Neuronal stem cell (in vitro differentiated cells): ENCODE measurements around the gene DDX39A.

Experiments used
- DNase-seq: peaks from one replicate; pipeline ENCODE4 v3.0.0-alpha.2; 2013; ENCODE audit warnings: low spot score
- H2AFZ ChIP-seq: one replicate; pipeline ENCODE4 v1.6.1; 2013; ENCODE audit warnings: mild to moderate bottlenecking, low read length, inconsistent platforms
- H2AK5ac ChIP-seq: 2 replicates; pipeline ENCODE4 v1.6.1; 2013; ENCODE audit warnings: low read depth, mild to moderate bottlenecking, inconsistent platforms, low read length, moderate library complexity, mixed read lengths
- H2BK120ac ChIP-seq: 2 replicates; pipeline ENCODE4 v1.6.1; 2013; ENCODE audit warnings: low read depth, mild to moderate bottlenecking, inconsistent platforms, low read length, moderate library complexity, mixed read lengths
- H2BK12ac ChIP-seq: one replicate; pipeline ENCODE4 v1.6.1; 2013; ENCODE audit warnings: low read length, inconsistent platforms
- H2BK15ac ChIP-seq: 2 replicates; pipeline ENCODE4 v1.6.1; 2013; ENCODE audit warnings: mild to moderate bottlenecking, low read length, inconsistent platforms, mixed read lengths
- H2BK5ac ChIP-seq: one replicate; pipeline ENCODE4 v1.6.1; 2013; ENCODE audit warnings: inconsistent platforms, mild to moderate bottlenecking, low read length, moderate library complexity
- H3K14ac ChIP-seq: one replicate; pipeline ENCODE4 v1.6.1; 2013; ENCODE audit warnings: low read length, inconsistent platforms
- H3K18ac ChIP-seq: 2 replicates; pipeline ENCODE4 v1.6.1; 2013; ENCODE audit warnings: low read length, inconsistent platforms
- H3K23ac ChIP-seq: 2 replicates; pipeline ENCODE4 v1.6.1; 2013; ENCODE audit warnings: low read depth, mild to moderate bottlenecking, mixed read lengths, low read length, inconsistent platforms; ENCODE audit not compliant: poor library complexity
- H3K27ac ChIP-seq: replicated peaks from 3 replicates; pipeline ENCODE4 v1.5.1; 2013; ENCODE audit warnings: low read length, inconsistent platforms
- H3K27me3 ChIP-seq, 3 experiments: 2 replicates each; pipeline ENCODE4 v1.6.1; 2013; ENCODE audit warnings: low read length in 3 of 3, mild to moderate bottlenecking in 2 of 3, inconsistent platforms in 1 of 3, low read depth in 1 of 3, mixed read lengths in 1 of 3, moderate library complexity in 1 of 3; ENCODE audit not compliant: control insufficient read depth in 3 of 3, insufficient read depth in 3 of 3
- H3K36me3 ChIP-seq, 2 donors: replicated peaks in 1 of 2; 2 replicates each; pipeline ENCODE4 v1.6.1; 2013; ENCODE audit warnings: low read length in 2 of 2; ENCODE audit not compliant: control insufficient read depth in 2 of 2, insufficient read depth in 2 of 2
- H3K4ac ChIP-seq: 2 replicates; pipeline ENCODE4 v1.6.1; 2013; ENCODE audit warnings: inconsistent platforms, mild to moderate bottlenecking, low read length, moderate library complexity
- H3K4me1 ChIP-seq, 2 donors: 1 replicate in 1 of 2; 2 replicates in 1 of 2; pipeline ENCODE4 v1.6.1; 2013; ENCODE audit warnings: low read length in 2 of 2, low read depth in 1 of 2; ENCODE audit not compliant: control insufficient read depth in 2 of 2, insufficient read depth in 1 of 2
- H3K4me2 ChIP-seq: one replicate; pipeline ENCODE4 v1.6.1; 2013; ENCODE audit warnings: mild to moderate bottlenecking, low read length, inconsistent platforms; ENCODE audit not compliant: insufficient read depth, poor library complexity, severe bottlenecking
- H3K4me3 ChIP-seq, 2 donors: 2 replicates each; pipeline ENCODE4 v1.5.1; 2013; ENCODE audit warnings: low read length in 2 of 2, mild to moderate bottlenecking in 2 of 2, inconsistent platforms in 1 of 2, moderate library complexity in 1 of 2
- H3K79me1 ChIP-seq: one replicate; pipeline ENCODE4 v1.6.1; 2013; ENCODE audit warnings: low read depth, mild to moderate bottlenecking, inconsistent platforms, low read length, moderate library complexity
- H3K9ac ChIP-seq: one replicate; pipeline ENCODE4 v1.6.1; 2013; ENCODE audit warnings: mild to moderate bottlenecking, low read depth, low read length, inconsistent platforms; ENCODE audit not compliant: poor library complexity
- H3K9me3 ChIP-seq, 2 donors: replicated peaks in 1 of 2; 2 replicates each; pipeline versions ENCODE3 to v1.6.1; 2013; ENCODE audit warnings: low read length in 2 of 2, mild to moderate bottlenecking in 2 of 2, inconsistent platforms in 1 of 2, low read depth in 1 of 2, mixed read lengths in 1 of 2, moderate library complexity in 1 of 2; ENCODE audit not compliant: control insufficient read depth in 2 of 2, insufficient read depth in 1 of 2
- H4K8ac ChIP-seq: one replicate; pipeline ENCODE4 v1.6.1; 2013; ENCODE audit warnings: low read depth, mild to moderate bottlenecking, inconsistent platforms, low read length, moderate library complexity
- H4K91ac ChIP-seq: one replicate; pipeline ENCODE4 v1.6.1; 2013; ENCODE audit warnings: low read length, low read depth, mild to moderate bottlenecking, inconsistent platforms; ENCODE audit not compliant: poor library complexity
- WGBS, 2 donors: extraction: QIAGEN DNeasy Blood & Tissue Kit; methylation state at CpG; one replicate each; pipeline ENCODE4 v1.1.7; 2013; ENCODE audit warnings: missing lambda C conversion rate in 2 of 2, mixed read lengths in 1 of 2; ENCODE audit not compliant: insufficient read length in 2 of 2, insufficient replicate concordance in 1 of 2; ENCODE audit errors: extremely low coverage in 2 of 2; 5-methylcytosine and 5-hydroxymethylcytosine counted together

The DDX39A gene

GRCh38 chr19:14412996-14413692, 6.0 kb downstream of the DDX39A start:
- no peak overlapping the region for H2AK5ac ChIP-seq

DNA sequence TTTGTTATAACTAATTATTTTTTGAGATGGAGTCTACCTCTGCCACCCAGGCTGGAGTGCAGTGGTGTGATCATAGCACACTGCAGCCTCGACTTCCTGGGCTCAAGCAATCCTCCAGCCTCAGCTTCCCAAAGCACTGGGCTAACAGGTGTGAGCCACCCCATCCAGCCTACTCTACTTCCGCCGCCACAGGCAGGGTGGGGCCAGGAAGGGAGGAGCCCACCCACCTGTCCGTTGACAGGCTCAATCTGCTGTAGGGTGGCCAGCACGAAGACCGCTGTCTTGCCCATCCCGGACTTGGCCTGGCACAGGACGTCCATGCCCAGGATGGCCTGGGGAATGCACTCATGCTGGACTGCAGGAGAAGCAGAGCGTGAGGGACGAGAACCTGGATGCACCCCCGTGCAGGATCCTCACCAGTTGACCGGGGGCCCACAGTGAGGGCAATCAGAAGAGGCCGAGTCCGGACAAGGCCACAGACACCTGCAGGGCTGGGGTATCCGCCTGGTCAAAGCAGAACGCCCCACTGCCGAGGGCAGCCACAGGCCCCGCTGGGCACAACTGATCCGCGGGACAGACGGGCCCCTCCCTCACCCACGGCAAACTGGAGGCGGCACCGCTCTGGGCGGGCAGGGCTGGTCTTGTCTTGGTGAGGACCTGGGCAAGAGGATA, 6.7 kb downstream of the DDX39A start:
- Histone ChIP-seq H2BK120ac (no peak overlapping the region), H3K79me1 (peaks cover 36% of the 10 kb centered on the region), H3K23ac (peak overlapping the region; percentile 55), H3K9me3 (peaks cover 0 to 2% of the 10 kb centered on the region in 2 donors), H2AK5ac (no peak overlapping the region), H3K4me2 (no peak overlapping the region), H3K36me3 (peaks cover 62 to 94% of the 10 kb centered on the region in 2 donors), H3K9ac (no peak overlapping the region), H4K8ac (no peak overlapping the region), H2BK5ac (no peak overlapping the region), H3K27ac (no peak overlapping the region), H3K27me3 (no peaks in the 10 kb centered on the region), H2BK15ac (no peak overlapping the region), H4K91ac (no peak overlapping the region), H3K4me3 (no peak overlapping the region), H2AFZ (no peak overlapping the region), H2BK12ac (no peak overlapping the region), H3K4me1 (peaks cover 2 to 10% of the 10 kb centered on the region in 2 donors), H3K4ac (no peak overlapping the region), H3K14ac (no peak overlapping the region), H3K18ac (no peak overlapping the region)
- DNase-seq = no peak
- no CpG with 5 or more reads among the region's 25 CpGs for WGBS, 2 donors

More at GRCh38 chr19:14412996-14413692, 6.0 kb downstream of the DDX39A start:
- peaks cover 37% of the 10 kb centered on the region for H3K79me1 ChIP-seq
- no peak overlapping the region for H3K23ac ChIP-seq
- H3K27ac ChIP-seq = no peak overlapping the region
- peaks cover 55 to 90% of the 10 kb centered on the region in 2 donors for H3K36me3 ChIP-seq
- H3K14ac ChIP-seq = no peak overlapping the region
- H3K4ac ChIP-seq = no peak overlapping the region
- no peak overlapping the region for H2AFZ ChIP-seq
- no peak overlapping the region for H3K9ac ChIP-seq
- H3K4me2 ChIP-seq = no peak overlapping the region
- peaks cover 0 to 2% of the 10 kb centered on the region in 2 donors for H3K9me3 ChIP-seq
- H2BK12ac ChIP-seq = no peak overlapping the region
- no peak overlapping the region for H2BK120ac ChIP-seq
- no peak overlapping the region for H2BK5ac ChIP-seq
- DNase-seq = no peak
- H2BK15ac ChIP-seq = no peak overlapping the region
- H4K8ac ChIP-seq = no peak overlapping the region
- no peak overlapping the region for H3K18ac ChIP-seq
- no peak overlapping the region for H4K91ac ChIP-seq
- H3K27me3 ChIP-seq = no peaks in the 10 kb centered on the region
- peaks cover 3 to 14% of the 10 kb centered on the region in 2 donors for H3K4me1 ChIP-seq
- no CpG with 5 or more reads among the region's 15 CpGs for WGBS, 2 donors
- H3K4me3 ChIP-seq = no peak overlapping the region

DNA sequence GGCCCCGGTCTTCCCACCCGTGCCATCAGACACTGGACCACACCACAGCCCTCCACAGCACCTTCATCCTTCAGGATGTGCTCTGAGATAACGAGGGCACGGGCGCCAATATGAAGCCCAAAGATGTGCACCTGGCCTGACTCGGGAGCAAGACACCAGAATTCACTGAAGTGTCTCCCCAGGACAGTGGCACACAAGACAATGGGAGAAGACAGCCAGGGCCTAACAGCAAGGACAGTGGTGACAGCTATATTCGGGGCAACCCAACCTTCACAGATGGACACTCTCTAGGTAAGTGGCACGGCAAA, 7.2 kb downstream of the DDX39A start:
- Histone ChIP-seq H3K27ac (no peak overlapping the region), H2AFZ (no peak overlapping the region), H4K91ac (no peak overlapping the region), H3K9ac (no peak overlapping the region), H3K4ac (no peak overlapping the region), H2BK120ac (no peak overlapping the region), H3K4me2 (no peak overlapping the region), H3K4me1 (peaks cover 2 to 6% of the 10 kb centered on the region in 2 donors), H3K9me3 (peaks cover 0 to 2% of the 10 kb centered on the region in 2 donors), H3K27me3 (no peaks in the 10 kb centered on the region), H2BK12ac (no peak overlapping the region), H4K8ac (no peak overlapping the region), H3K18ac (no peak overlapping the region), H2AK5ac (no peak overlapping the region), H3K23ac (no peak overlapping the region), H2BK15ac (no peak overlapping the region), H3K14ac (no peak overlapping the region), H2BK5ac (no peak overlapping the region), H3K4me3 (no peak overlapping the region), H3K79me1 (peaks cover 36% of the 10 kb centered on the region), H3K36me3 (peaks cover 64 to 96% of the 10 kb centered on the region in 2 donors)
- no peak for DNase-seq
- no CpG with 5 or more reads among the region's 8 CpGs for WGBS, 2 donors

DNA sequence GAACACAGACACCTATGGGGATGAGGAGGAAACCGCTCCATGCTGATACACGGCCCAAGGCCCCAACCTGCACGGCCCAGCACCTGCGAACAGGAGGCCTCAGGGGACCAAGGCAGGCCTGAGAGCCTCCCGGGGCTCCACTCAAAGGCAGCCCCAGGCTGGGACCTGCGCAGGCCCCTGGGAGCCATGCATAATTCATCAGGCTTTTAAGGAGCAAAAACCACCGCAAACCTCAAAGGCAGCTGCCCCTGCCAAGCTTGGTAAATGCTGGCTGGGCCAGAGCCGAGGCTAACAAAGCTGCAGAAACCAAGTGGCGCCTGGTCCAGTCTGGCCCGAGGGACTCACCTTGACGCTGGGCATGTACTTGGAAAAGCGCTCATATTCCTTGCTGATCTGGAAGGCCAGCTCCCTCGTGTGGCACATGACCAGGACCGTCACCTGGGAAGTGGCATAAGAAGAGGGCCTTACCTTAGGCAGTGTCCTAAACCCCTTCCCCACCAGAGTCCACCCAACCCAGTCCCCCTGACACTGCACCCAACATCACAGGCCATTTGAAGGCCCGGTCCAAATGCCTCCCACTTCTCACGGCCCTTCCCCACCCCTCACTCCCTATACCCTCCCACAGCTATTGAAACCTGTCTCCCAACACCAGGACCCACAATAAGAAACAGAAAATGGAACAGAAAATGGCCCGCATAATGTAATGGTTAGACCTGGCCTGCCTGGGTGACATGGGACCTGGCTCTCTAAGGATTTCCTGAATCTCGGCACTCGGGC, 7.8 kb downstream of the DDX39A start:
- Histone ChIP-seq H3K4me2 (no peak overlapping the region), H3K79me1 (peaks cover 36% of the 10 kb centered on the region), H3K4ac (no peak overlapping the region), H3K27me3 (no peaks in the 10 kb centered on the region), H2AK5ac (no peak overlapping the region), H3K23ac (no peak overlapping the region), H3K4me1 (peaks cover 2 to 4% of the 10 kb centered on the region in 2 donors), H2BK15ac (no peak overlapping the region), H3K18ac (no peak overlapping the region), H3K4me3 (no peak overlapping the region), H3K36me3 (peaks cover 64 to 96% of the 10 kb centered on the region in 2 donors), H4K91ac (no peak overlapping the region), H2BK120ac (no peak overlapping the region), H3K14ac (no peak overlapping the region), H3K9ac (no peak overlapping the region), H3K9me3 (peaks cover 0 to 2% of the 10 kb centered on the region in 2 donors), H2AFZ (no peak overlapping the region), H2BK12ac (no peak overlapping the region), H3K27ac (no peak overlapping the region), H4K8ac (no peak overlapping the region), H2BK5ac (no peak overlapping the region)
- WGBS, 2 donors = no CpG with 5 or more reads among the region's 19 CpGs
- DNase-seq = no peak
